Cardiac septum (tissue), 1 donor: ENCODE results near the gene DGKB. TPM values are rescaled to one million over a fixed set of nuclear protein-coding genes. Genes with fewer than 3 reads are reported as not detected.
"Not testable (repeated sequence)": the region's sequence is repeated elsewhere in the genome, so short reads cannot be mapped to it uniquely, and the experiment has no call there.

Source experiments
- DNase-seq: peaks from one replicate; pipeline ENCODE4 v3.0.0-alpha.2; 2020; ENCODE audit warnings: low spot score
- intact Hi-C: fragments of 100-400 bp; cut with DNase I; formaldehyde crosslinking; loops from one replicate; pipeline ENCODE4 v1.14.0; 2022
- total RNA-seq: library from RNA; stranded (reverse); fragmentation: NEBNext Ultra II Directional; extraction: Animal tissue kit (Norgen Biotek cat#: 25700); gene quantifications from one replicate; pipeline ENCODE4 v1.2.1, GENCODE V29; 2021
- donor health status: DM: no; HTN: no; CAD: no.

Gene DGKB
- total RNA-seq, 1 donor from 2014 or later: 0.75 TPM

DNA sequence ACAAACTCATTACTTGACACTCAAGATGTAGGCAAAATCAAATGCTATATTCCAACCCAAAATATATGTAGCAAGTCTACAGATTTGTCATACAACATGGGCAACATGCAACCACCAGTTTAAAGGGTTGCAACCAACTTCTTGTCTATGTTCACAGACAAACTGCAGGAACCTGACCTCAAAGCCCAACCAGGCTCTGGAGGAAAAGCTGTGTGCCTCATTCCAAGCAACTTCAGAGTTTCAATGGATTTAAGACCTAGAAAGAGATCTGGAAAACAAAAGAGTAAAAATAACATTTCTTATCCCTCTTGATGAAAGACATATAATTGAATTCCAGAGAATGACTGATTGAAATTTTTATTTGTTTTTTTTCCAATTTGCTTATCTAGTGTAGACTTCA is 612.6 kb downstream of the DGKB start:
- intact Hi-C loops: no loop called here
- DNase-seq: no peak

DNA sequence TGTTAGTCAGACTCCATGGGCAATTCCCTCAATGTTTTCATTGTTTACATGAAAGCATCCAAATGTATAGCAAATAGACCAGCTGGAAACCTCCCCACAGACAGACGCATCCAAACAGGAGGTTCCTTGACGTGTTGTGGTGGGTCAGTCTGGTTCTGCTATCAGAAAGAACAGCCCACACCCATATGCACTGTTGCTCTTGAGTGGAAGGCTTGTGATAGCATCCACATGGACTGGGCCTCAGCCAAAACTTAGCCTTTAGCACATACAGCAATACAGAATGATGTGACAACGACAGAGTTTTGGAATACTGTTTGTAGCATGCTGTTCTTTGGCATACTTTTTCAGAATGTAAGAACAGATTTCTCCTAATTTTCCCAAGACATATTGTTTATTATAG is 613.9 kb downstream of the DGKB start:
- DNase-seq: no peak
- intact Hi-C loops: no loop called here

DNA sequence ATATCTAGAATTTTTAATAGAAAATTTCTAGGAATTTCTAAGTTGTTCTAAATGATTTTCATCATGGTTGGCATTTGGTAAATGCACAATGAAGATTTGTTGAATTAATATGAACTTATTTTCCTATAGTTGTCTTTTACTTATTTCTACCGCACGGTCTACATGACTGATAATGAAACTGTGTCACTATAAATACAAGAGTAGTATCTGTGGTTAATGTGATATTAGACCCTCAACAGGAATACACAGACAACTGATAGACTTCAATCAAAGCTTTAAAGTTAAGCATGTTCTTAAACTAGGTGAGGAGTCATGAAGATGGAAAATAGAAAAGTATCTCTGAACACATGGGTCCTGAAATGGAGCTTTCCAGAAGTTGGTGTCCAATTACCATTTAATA is 615.2 kb downstream of the DGKB start:
- intact Hi-C loops: no loop called here
- DNase-seq: no peak

DNA sequence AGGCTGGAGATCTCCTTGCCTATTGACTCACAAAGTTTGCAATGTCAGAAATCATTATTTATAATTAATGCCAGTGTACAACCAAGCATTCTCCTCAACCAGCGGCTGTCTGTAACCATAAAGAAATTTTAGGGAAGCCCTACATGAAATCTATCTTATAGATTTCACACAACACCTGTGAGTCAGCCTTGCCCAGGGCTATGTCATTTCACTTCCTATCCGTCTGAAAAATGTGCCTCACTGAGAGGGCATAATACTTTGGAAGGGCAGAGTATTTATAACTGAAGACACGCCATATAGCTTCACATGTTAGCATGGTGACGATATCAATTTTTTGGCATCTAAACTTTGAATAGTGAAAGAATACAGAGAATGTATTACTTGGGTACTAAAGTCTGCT is 616.5 kb downstream of the DGKB start:
- intact Hi-C loops: no loop called here
- DNase-seq: no peak

GRCh38 chr7:14279065-14279871 is 623.3 kb downstream of the DGKB start:
- DNase-seq, intact Hi-C loops: not testable (repeated sequence)

DNA sequence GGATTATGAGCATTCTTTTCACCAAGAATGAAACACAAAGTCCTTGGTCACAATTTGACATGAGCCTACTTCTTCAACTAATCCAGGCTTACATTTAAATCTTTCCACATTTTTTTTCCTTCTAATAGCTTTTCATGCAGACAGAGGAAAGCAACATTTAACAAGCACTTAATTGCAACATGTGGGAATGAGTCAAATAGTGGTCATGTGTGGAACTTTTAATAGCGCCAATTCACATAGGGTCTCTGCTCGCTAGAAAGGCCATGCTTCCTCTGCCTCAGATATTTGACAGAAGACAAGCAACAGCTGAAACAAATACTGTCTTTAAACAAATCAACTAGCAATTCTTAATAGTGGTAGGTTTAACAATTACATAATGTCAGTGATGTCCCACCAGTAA is 627.2 kb downstream of the DGKB start:
- no peak for DNase-seq
- intact Hi-C loops: no loop called here

DNA sequence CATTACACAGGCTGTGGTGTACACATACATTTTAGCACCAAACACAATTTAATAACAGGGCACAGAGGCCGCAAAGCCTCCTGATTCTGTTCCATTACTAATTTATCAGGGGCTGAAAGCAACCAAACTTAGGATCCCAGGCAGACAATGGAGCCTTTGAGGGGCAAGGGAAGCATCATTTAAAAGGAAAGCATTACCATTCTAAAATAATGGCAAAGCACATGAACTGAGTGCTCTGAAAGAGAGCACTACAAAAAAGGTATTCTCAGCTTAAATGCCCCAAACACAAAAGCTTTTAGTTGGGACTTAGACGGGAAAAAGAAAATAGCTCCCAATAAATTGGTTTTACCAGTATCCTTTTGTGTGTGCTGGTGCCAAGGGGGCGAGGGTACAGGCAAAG is 631.1 kb downstream of the DGKB start:
- intact Hi-C loops: no loop called here
- no peak for DNase-seq

DNA sequence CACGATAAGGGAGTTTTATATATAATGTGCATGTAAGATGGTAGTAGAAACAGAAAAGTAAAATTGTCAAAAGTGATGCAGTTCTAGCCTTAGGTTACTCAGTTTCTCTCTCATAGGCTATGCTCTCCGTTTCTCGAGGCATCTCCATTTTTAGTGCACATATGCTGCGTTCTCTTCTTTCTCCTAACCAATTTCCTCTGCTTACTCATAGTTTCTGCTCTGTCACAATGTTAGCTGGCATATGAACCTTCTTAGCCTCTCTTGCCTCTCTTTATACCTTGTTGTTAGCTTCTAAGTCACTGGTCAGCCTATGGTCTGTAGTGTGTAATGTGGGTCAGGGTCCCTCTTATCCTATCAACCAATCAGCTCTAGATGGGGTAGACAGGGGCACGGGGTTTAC is 632.5 kb downstream of the DGKB start:
- intact Hi-C loops: no loop called here

GRCh38 chr7:14260011-14260410 is 642.5 kb downstream of the DGKB start:
- intact Hi-C loops: no loop called here
- DNase-seq: no peak

More for the DNA sequence above, 632.5 kb downstream of the DGKB start:
- DNase-seq: no peak

DNA sequence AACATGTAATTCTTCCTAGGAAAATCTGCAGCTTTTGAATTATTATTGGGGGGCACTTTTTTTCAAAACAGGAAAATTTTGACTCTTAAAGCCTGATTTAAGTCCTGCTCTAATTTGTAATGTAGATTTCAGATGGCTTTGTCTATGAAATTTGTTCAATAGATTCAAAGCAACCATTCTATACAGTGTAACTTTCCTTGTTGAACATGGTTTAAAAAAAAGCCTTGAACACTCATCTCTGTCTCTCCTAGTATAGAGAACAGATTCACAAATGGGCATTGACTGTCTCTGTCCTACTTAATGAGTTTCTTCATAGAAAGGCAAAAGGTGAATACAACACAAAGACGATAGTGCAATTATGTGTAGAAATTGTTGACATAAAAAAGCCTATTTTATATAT is 643.7 kb downstream of the DGKB start:
- intact Hi-C loops: no loop called here
- no peak for DNase-seq

DNA sequence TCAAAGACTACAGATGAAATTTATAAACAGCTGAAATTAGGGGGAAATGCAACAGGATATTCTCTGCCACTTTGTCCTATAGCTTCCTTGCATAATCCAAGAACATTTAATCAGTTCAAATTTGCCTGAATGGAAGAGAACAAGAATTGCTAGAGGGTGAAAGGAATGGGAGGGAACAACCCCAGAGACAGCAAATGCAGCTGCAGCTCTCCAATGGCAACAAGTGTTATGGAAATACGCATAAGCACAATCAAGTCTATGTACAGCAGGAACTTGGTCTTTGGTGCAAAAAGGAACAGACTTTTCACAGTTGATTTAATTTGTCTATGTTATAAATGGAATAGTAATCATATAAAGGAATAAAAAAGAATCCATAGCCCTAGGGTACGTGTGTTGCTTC is 644.1 kb downstream of the DGKB start:
- intact Hi-C loops: no loop called here
- no peak for DNase-seq

GRCh38 chr7:14252458-14252857 is 650.1 kb downstream of the DGKB start:
- intact Hi-C loops: no loop called here
- no peak for DNase-seq

- DNase-seq: no peak
- intact Hi-C loops: no loop called here
Measured at GRCh38 chr7:14242175-14242574, 660.4 kb downstream of the DGKB start.

DNA sequence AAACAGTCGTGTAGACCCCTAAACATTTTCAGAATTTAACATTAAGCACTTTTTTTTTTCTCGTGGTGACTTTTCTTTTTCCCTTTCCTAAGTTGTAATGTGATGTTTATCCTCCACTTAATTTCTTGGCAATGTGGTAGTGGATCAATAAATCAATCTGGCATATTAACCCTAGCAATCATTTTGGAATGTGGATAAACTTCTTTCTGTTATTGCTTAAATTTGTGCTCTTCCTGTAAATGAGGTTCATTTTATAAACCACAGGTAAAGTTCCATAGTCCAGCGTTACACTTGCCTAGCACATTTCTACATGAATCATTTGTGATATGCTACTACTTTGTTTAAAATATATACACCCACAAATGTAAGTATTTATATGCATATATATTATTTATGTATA is 665.7 kb downstream of the DGKB start:
- intact Hi-C loops: no loop called here
- DNase-seq: no peak

DNA sequence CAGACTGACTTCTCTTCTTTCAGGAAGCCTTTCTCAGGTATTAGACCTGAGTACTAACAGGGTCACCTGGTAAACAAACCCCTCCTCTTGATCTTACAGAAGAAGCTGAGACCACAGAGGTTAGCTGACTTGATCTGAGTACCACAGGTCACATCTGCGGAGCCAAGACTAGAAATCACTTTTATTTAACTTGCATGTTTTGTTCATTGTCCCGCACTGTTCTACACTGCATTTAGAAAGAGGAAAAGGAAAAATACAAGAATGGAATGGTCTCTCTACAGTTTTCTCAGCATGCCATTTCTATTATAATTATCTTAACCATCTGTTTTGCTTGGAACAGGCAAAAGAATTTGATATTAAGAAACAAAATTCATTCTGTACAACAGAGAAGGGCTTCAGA is 667.5 kb downstream of the DGKB start:
- intact Hi-C loops: no loop called here
- no peak for DNase-seq

DNA sequence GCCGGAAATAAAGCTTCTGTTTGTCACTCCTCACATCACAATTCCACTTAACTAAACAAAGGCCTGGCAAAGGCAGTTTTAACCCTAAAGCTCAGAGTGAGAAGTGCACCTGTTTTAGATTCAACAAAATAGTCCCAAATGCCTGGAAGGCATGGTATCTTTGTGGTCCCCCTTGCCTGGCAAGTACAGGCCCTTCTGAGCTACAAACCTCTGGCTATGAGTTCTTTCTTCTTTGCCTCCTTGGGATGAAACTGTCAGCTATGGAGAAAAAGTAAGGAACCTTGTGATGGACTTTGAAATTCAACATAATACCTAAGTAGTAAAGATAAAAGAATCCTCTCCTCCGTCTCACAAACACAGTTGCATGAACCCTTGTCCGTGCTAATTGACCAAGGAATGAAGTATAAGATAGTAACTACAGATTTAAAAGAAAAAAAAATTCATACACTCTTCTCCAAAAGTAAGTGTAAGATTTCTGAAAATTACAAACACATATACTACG is 668.6 kb downstream of the DGKB start:
- intact Hi-C loops: no loop called here
- DNase-seq: no peak

DNA sequence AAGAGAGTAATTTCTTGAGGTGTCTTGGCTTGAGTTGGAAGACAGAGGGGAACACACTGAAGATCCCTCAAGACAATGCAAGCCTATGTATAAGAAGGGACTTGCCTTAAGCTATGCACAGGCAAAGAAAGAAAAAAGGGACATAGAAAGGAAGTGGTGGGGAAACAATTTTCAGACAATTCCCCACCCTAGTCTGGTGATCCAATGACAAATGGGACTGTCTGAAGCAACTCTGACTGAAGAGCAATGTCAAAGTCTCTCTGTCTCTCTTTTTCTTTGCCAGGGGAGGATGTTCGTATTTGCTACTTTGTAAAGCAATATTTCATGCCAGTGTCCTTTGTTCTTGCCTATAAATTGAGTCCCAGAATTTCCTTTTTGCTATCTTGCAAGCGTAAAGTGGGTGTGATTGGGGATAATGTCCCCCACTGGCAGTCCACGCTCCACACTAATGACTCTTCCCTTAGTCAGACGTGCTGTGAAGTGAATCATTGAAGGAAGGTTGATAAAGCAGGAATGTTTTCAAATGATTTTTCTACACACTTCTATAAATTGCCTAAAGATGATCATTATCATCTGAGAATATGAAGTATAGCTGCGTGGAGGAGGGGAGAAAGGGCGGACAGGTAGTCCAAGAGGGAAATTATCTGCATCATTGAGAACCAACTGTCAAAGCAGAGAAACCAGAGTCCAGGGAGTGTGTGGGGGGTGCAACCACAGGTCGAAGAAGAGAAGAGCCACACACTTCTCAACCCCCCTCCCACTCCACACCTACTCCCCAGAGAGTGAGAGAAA is 669.3 kb downstream of the DGKB start:
- intact Hi-C loops: no loop called here
- DNase-seq: no peak

DNA sequence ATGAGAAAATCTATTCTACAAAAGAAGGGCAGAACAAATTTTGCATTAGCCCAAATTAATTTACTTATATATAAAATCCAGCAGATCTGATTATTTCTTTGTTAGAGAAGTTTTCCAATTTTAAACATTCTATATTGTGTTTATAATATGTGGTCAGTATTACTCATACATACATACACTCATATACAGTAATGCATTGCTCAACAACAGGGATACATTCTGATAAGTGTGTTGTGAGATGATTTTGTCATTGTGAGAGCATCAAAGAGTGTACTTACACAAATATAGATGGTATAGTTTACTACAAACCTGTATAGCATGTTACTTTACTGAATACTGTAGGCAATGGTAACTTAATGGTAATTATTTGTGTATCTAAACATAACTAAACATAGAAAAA is 673.5 kb downstream of the DGKB start:
- DNase-seq: no peak
- intact Hi-C loops: no loop called here

GRCh38 chr7:14228341-14228740 is 674.2 kb downstream of the DGKB start:
- DNase-seq: no peak
- intact Hi-C loops: no loop called here

- intact Hi-C loops: no loop called here
- DNase-seq: no peak
Measured at GRCh38 chr7:14226126-14226525, 676.4 kb downstream of the DGKB start.

DNA sequence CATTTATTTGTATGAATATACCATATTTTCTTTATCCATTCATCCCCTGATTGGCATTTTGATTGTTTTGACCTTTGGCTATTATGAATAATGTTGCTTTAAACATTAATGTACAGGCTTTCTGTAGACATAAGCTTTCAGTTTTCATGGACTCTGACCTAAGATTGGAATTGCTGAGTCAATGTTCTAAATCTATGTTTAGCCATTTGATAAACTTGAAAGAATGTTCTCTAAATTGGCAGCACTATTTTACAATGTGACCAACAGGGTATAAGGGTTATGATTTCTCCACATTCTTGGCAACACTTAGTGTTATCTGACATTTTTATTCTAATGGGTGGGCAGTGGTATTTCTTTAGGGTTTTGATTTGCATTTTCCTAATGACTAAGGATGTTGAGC is 683.4 kb downstream of the DGKB start:
- no peak for DNase-seq
- intact Hi-C loops: loop anchor here (10.0 kb wide), 1 partner anchor 196 kb away; no protein-coding TSS in a partner anchor
